Measurements from ENCODE around the gene ARHGAP8. TPM values are rescaled to one million over a fixed set of nuclear protein-coding genes. Genes with fewer than 3 reads are reported as not detected.

The ARHGAP8 gene
- total and polyA plus RNA-seq, 12 donors: 0.17 to 0.53 (median 0.33) TPM; not detected in 5

GRCh38 chr22:44776605-44777363 lies 24.4 kb downstream of the ARHGAP8 start:
- Histone ChIP-seq H3K9me3 (peaks cover 0 to 24% (median 16%) of the 10 kb centered on the region in 11 donors), H3K4me1 (no peaks in the 10 kb centered on the region), H3K36me3 (no peaks in the 10 kb centered on the region), H3K27me3 (peaks cover 0 to 9% (median 2%) of the 10 kb centered on the region in 7 donors), H3K4me3 (no peak overlapping the region), H3K27ac (no peak overlapping the region)
- WGBS, 2 donors: 85 to 86% methylated on average over 16 of the region's 16 CpGs
- intact Hi-C loops (cut with DNase I): no loop called here
- DNase-seq (no peak), ATAC-seq (no peak)
- TF ChIP-seq, protein P1, sequence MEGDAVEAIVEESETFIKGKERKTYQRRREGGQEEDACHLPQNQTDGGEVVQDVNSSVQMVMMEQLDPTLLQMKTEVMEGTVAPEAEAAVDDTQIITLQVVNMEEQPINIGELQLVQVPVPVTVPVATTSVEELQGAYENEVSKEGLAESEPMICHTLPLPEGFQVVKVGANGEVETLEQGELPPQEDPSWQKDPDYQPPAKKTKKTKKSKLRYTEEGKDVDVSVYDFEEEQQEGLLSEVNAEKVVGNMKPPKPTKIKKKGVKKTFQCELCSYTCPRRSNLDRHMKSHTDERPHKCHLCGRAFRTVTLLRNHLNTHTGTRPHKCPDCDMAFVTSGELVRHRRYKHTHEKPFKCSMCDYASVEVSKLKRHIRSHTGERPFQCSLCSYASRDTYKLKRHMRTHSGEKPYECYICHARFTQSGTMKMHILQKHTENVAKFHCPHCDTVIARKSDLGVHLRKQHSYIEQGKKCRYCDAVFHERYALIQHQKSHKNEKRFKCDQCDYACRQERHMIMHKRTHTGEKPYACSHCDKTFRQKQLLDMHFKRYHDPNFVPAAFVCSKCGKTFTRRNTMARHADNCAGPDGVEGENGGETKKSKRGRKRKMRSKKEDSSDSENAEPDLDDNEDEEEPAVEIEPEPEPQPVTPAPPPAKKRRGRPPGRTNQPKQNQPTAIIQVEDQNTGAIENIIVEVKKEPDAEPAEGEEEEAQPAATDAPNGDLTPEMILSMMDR (IDR thresholded peaks at IDR 0.05): no peak

DNA sequence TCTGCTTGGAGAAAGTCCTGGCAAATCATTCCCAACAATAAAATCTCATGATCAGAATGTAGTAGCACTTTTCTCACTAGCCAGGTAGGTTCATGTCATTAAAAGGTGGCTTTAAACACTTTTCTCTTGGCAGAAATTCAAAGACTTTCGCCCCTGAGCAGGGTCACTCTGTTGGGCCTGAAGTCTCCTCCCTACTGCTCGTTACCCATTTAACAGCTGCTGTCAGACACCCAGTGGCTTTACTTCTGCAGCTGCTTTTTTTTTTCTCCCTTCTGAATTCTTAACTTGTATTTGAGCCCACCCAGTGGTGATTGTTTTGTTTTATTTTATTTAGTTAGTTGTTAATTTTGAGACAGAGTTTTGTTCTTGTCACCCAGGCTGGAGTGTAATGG lies 25.0 kb downstream of the ARHGAP8 start:
- Histone ChIP-seq H3K36me3 (no peaks in the 10 kb centered on the region), H3K4me1 (no peaks in the 10 kb centered on the region), H3K9me3 (peaks cover 0 to 19% (median 16%) of the 10 kb centered on the region in 11 donors), H3K27me3 (peaks cover 0 to 9% (median 3%) of the 10 kb centered on the region in 7 donors), H3K4me3 (no peak overlapping the region), H3K27ac (no peak overlapping the region)
- TF ChIP-seq, protein P1 (IDR thresholded peaks at IDR 0.05): no peak
- WGBS, 2 donors: 56 to 75% methylated on average over 2 of the region's 2 CpGs
- DNase-seq (no peak), ATAC-seq (no peak)
- intact Hi-C loops (cut with DNase I): no loop called here

DNA sequence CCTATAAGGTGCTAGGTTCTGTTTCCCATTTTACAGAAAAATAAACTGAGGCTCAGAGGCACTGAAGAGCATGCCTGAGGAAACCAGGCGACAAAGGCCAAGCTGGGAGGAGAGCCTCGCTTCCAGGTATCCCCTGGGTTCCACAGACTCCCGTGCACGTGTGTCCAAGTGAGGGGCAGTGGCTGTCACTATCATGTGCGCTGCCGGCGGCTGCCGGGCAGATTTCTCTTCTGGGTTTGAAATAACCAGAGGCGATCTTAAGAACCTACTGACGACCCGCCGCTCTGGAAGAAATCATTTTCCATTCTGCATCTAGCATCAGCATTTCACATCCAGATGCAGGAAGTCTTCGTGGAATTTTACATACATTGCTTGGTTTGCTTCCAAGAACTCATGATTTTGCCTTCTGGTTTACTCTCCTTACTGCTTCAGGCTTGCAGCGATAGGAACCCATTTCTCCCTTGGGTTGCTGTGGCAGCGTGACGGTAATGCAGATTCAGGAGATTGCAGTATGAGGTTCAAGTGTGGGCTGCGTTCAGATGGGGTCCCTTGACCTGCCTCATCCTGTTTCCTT lies 28.6 kb downstream of the ARHGAP8 start:
- 69 to 74% methylated on average over 17 of the region's 17 CpGs for WGBS, 2 donors
- TF ChIP-seq, protein P1 (IDR thresholded peaks at IDR 0.05): no peak
- H3K36me3 ChIP-seq: no peaks in the 10 kb centered on the region
- ATAC-seq: no peak
- no peak overlapping the region for H3K4me3 ChIP-seq
- DNase-seq: no peak
- no peaks in the 10 kb centered on the region for H3K4me1 ChIP-seq
- peaks cover 0 to 21% (median under 1%) of the 10 kb centered on the region in 7 donors for H3K27me3 ChIP-seq
- intact Hi-C loops (cut with DNase I): no loop called here
- H3K27ac ChIP-seq: no peak overlapping the region
- H3K9me3 ChIP-seq: no peaks in the 10 kb centered on the region

GRCh38 chr22:44782363-44782963 lies 30.1 kb downstream of the ARHGAP8 start:
- Histone ChIP-seq H3K27me3 (peaks cover 0 to 22% (median 0%) of the 10 kb centered on the region in 7 donors), H3K9me3 (no peaks in the 10 kb centered on the region), H3K4me3 (no peak overlapping the region), H3K4me1 (no peaks in the 10 kb centered on the region), H3K27ac (no peak overlapping the region), H3K36me3 (no peaks in the 10 kb centered on the region)
- TF ChIP-seq, protein P1 (IDR thresholded peaks at IDR 0.05): no peak
- WGBS, 2 donors: 67 to 70% methylated on average over 17 of the region's 17 CpGs
- DNase-seq (no peak), ATAC-seq (no peak)
- intact Hi-C loops (cut with DNase I): no loop called here
